Measurements from ENCODE around the gene SYNDIG1.
"Not testable (repeated sequence)": the region's sequence is repeated elsewhere in the genome, so short reads cannot be mapped to it uniquely, and the experiment has no call there.

The SYNDIG1 gene

DNA sequence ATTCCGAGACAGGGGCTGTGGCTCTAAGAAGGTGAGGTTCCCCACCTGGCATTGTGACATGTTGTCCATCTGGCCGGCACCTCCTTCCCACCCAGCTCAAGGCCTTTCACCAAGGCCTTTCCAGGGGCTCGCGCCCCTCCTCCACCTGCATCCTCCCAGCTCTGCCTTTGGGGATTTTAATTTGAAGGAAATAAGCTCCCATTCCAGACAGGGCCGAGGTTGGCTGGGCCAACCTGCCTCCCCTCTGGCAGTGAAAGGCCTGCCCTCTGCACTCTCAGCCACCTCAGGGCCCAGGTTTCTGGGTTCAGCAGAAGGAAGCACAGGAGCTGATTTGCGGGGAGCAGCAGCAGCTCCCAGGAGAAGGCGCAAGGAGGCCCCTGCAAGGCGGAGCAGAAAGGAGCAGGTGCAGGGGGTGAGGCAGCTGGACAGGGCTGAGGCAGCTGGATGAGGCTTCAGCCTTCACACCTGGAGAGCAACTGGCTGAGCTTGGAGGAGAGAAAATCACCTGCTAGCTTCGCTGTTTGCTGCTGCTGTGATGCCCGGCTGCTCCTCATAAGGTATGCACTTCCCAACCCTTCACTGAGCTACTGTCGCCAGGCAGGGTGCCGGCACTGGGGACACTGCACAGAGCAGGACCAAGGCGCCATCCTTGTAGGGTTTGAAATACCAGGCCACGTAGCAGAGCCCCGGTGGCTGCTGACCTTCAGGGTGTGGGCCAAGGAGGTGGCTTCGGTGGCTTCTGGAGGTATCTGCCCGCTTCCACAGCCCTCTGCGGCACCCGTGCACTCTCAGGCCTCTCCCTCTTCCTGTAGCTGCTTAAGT, 147.0 kb downstream of the SYNDIG1 start:
- FAIRE-seq = no peak

DNA sequence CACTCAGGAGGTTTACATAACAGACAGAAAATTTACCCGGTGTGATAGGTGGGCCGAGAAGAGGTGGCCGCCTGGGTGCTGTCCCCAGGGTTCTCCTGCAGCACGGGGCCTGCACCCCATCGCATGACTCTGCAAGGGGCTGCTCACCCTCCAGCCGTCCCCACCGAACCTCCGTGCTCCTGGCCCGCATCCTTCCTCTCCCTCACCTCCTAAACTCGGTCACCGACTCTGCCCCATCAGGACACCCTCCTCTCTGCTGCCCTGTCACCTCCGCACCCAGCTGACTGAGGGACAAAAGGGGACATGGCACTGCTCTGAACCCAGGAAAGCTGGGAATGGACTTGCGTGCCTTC, 147.6 kb downstream of the SYNDIG1 start:
- no peak for FAIRE-seq

DNA sequence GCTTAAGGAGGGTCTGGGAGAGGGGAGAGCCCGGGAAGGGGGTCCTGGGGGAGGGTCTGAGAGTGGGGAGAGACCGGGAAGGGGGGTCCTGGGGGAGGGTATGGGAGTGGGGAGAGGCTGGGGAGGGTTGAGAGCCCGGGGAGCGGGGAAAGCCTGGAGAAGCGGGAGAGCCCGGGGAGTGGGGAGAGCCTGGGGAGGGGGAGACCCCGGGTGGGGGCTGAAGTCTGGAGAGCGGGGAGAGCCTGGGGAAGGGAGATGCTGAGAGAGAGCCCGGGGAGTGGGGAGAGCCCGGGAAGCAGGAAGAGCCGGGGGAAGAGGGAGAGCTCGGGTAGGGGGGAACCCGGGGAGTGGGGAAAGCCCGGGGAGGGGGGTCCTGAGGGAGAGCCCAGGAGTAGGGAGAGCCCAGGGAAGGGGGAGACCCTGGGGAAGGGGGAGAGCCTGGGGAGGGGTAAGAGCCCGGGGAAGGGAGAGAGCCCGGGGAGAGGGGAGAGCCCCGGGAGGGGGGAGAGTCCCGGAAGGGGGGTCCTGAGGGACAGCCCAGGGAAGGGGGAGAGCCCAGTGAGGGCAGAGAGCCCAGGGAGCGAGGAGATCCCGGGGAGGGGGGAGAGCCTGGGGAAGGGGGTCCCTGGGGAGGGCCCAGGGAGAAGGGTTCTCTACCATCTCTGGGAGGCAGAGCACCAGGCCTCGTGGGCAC, 148.5 kb downstream of the SYNDIG1 start:
- FAIRE-seq = no peak

DNA sequence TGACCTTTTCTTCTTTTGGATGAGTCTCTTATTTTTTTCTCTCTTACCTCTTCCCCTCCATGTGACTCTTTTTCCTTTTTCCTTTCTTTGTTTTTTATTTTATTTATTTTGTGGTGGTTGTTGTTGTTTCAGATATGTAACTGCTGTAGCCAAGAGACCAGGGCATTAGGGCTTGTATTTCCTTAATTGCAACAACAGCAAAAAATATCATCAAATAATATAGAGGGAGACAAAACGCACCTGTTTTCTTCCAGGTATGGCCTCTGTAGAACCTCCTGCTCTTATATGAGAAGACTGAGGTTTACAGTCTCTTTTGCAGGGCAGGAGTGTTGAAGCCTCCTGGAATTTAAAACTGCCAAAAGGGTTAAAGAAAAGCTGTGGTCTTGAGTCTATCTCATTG, 149.3 kb downstream of the SYNDIG1 start:
- FAIRE-seq = no peak

DNA sequence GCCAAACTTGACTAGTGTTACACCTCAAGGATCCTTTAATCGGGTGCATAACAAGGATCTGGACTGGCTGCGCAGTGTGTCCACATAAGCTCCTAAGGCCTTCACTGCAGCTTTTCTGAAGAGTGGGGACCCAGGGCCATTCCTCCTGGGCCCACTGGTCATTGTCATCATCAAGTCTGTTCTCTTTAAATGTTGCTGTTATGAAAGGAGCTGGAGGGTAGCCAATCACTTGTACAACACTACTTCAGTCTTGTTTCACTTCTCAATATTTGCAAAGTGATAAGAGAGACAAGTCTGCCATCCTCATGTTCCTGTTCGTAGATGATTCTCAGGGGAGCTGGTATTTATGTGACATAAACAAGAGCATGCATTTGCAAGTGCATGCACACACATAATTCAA, 149.8 kb downstream of the SYNDIG1 start:
- FAIRE-seq = no peak

DNA sequence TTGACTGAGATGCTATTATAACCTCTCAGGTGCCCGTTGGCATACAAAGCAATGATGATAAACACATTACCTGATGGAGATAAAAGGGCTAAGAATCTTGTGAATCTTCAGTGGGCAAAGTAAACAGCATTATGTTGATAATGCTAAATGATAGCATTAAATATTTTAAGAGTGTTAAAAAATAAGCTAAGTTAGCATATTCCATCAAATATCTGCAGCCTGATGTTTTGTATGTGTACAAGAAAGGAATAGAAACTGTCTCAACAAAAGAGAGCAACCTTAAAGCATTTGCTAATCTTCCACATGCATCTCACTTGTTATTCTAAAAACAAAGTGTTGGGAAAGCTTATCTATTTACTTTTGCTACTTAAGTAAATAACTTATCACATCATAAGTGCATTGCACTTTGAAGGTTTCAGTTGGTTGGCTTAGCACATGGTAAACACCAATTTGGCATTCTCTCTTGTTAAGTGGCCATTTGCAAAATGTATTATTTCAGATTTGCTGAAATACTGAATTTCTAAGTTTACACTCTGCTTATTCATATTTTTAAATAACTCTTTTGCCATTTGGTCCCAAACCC, 151.6 kb downstream of the SYNDIG1 start:
- no peak for FAIRE-seq

DNA sequence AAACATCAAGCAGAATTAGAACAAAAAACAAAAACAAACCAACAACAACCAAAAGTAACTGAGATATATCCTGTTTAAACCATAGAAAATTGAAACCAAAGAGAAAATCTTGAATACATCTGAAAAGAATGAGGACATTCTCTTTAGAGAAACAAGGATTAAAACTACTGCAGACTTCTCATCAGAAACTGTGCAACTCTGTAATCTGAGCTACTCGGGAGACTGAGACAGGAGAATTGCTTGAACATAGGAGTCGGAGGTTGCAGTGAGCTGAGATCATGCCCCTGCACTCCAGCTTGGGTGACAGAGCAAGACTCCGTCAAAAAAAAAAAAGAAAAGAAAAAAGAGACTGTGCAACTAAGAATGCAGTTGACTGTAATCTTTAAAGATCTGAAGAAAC, 153.4 kb downstream of the SYNDIG1 start:
- FAIRE-seq = no peak

DNA sequence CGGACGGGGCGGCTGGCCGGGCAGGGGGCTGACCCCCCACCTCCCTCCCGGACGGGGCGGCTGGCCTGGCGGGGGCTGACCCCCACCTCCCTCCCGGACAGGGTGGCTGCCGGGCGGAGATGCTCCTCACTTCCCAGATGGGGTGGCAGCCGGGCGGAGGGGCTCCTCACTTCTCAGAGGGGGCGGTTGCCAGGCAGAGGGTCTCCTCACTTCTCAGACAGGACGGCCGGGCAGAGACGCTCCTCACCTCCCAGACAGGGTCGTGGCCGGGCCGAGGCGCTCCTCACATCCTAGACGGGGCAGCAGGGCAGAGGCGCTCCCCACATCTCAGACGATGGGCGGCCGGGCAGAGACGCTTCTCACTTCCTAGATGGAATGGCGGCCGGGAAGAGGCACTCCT, 156.7 kb downstream of the SYNDIG1 start:
- not testable (repeated sequence) for FAIRE-seq

DNA sequence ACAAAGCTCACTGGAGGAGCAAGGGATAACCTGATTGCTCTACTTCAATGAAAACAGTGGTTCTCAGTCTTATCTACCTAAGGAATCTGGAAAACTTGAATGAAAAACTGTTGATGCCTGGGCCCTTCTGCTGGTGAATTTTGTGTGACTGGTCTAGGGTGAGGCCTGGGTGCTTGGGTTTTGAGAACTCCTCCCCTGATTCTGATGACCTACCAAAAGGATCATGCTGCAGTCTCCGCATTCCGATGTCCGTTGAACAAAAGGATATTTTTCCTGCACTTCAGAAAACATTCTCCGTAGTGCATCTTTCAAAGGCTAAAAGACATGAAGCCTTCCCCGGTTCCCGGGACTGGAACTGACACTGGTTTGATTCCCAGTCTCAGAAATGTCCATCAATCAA, 157.9 kb downstream of the SYNDIG1 start:
- no peak for FAIRE-seq

DNA sequence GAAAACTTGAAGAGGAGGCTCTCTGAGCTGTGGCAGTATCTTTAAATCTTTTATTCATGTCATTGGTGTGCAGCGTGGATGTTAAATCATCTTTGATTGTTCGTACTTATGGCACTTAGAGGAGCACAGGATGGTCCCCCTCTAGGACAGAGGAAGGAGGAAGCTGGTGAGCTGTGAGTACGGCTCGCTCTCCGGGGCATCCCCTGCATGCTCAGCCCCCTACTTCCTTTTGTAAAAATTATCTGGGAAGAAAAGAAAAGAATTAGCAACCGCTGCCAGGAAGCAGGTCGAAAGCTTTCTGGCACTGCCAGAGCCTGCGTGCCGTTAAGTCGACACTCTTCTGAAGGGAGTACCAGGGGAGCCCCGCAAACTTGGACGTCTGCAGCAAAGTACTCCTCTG, 158.5 kb downstream of the SYNDIG1 start:
- no peak for FAIRE-seq

DNA sequence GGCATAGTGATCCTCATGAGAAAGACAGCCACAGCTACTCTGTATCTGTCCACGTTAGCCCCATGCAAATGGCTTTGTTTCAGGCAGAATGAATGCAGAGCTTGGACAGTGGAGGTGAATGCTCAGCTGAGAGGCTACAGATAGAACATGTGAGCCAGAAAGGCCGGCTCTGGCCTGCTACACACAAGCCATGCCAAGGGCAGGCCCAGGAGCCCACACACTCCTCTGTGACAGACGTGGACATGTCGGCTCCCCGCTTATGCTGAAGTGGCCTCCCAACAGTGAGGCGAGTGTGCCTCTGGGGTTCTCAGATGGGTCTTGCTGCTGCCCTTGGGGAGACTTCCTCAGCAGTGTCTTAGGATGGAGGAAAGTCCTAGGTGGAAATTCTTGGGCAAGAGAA, 159.6 kb downstream of the SYNDIG1 start:
- FAIRE-seq = no peak

DNA sequence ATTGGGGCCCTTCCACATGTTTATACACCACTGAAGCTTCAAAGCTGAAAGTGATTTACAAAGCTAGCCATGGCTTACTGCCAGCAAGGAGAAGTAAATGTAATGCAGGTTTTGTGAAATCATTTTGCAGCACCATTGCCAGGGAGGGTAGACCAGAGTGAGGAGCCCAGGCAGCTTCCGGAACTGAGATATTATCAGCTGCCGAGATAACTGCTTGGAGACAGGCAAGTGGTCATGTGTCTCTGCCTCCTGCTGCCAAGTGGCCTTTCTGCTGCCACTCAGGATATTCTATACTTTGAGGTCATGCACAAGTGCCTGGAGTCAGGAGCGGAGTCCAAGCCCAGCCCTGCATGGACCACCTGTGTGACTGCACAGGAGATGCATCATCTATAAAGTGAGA, 160.2 kb downstream of the SYNDIG1 start:
- FAIRE-seq = no peak

DNA sequence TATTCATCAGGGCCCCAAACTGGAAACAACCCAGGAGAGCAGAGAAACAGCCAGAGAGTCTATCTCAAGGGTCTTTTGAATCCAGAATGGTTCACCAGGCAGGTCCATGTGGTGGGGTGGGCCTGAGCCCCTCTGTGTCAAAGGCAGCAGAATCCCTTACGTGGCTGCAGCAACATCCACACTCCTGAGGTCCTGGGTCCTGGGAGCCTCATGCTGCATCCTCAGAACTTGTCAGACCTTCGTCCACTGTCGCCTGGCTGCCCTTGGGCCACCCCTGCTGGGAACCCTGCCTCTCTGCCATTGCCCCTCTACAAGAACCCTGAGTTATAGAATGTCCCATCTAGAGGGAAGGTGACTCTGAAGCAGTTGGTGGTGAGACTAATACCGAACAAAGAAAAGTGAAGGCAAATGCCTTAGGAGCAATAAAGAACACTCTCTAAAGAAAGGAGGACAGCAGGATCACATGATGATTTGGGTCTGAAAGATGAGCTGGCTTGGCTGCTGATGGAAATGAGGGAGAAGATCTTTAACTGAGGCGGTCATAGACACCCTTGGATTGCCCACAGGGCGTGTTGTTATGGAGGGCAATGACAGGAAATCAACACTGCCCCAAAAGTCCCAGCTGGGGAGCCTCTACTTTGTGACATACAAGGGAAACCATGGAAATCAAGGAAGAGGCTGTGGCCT, 161.2 kb downstream of the SYNDIG1 start:
- FAIRE-seq = no peak

DNA sequence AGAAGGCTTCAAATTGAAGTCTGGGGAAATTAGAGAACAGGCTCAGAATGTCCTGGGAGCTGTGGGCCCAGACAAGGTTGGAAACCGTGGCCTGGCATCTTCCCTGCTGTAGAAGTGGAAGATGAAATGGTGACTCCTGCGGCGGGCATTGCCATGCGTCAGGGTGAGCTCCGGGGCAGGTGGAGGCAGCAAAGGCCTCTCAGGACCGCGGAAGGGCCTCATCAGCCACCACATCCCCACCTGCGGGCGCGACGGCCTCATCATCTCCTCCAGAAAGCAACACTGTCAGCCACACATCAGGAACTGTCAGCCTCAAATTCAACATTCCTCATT, 161.7 kb downstream of the SYNDIG1 start:
- no peak for FAIRE-seq

DNA sequence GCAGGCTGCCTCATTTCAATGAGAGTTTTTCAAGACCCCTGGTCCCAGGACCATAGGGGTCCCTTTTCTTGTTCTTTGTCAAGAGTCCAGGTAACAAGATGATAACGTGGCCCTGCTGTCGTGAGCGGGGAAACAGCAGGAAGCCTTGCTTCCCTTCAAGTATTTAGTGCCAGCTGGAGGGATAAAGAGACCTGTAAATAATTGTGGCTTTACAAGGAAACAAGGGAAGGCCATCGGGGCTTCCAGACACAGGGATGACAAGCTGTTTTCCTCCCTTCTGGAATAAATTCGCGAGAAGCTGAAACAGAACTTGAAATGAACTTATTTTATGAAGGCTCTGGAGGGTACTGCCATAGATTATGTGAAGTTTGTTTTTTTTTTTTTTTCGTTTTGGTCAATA, 163.2 kb downstream of the SYNDIG1 start:
- FAIRE-seq = no peak

DNA sequence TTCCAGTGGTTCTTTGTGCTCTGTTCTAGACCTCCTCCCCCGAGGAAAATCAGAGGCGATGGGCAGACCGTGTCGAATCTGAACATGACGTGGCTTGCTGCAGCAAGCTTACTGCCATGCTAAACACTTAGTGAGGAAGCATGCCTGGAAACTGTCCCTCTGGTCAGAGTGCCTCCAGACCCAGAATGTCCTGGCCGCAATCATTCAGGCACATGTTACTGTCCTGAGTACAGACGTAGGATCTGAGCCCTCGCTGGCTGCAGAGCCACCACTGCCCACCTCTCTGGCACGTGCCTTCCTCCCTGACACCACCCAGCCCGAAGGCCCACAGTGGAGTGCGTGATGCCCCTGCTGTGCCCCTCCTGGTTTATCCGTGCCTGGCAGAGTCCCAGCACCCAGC, 163.6 kb downstream of the SYNDIG1 start:
- FAIRE-seq = no peak

DNA sequence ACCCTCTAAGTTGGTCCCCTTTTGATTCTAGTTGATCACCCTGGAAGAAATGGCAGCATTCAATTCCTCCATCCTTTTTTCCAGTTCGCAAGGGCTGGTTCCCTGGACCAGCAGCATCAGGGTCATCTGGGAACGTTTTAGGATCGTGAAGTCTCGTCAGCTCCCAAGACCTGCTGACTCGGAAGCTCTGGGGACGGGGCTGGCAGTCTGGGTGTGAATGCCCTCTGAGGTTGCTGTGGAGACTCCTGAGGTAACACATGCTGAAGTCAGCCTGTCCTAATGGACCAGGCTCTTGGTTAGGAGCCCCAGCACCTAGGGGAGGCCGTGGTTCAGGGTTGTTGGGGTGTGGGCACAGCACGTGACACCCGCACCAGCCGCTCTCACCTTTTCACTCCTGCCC, 164.1 kb downstream of the SYNDIG1 start:
- no peak for FAIRE-seq

DNA sequence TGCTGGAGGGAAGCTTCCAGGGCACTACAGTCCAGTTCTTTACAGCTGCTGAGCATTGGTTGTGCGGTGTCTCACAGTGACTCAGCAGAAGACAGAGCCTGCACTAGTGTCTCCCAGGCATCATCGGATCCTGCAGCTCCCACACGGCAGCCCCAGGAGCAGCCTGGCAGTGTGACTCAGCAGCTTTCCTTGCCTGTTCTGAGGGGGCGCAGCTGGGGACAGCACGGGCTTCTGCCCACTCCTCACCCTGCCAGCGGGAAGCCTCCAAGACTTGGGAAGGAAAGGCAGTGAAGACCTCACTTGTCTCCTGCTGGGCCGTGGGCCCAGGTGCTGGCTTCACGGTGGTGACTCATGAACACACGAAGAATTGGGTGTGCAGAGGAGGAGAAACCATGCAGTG, 165.4 kb downstream of the SYNDIG1 start:
- FAIRE-seq = no peak

DNA sequence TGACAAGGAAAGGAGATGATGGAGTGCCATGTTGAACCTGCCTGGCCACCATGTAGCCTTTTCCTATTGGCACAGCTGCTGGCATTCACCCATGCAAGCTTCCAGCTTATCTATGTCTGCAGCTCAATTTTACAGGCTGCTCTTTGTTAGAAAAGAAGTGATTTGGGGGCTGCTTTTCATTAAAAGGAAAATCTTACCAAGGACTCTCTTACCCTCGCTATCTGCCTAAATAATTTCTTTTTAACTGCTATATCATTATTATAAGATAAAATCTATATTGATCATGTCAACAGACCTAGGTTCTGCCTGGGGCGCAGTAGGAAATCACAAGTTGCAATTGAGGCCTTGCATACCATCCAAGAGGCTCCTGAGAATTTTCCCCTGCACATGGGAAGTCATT, 167.2 kb downstream of the SYNDIG1 start:
- no peak for FAIRE-seq

DNA sequence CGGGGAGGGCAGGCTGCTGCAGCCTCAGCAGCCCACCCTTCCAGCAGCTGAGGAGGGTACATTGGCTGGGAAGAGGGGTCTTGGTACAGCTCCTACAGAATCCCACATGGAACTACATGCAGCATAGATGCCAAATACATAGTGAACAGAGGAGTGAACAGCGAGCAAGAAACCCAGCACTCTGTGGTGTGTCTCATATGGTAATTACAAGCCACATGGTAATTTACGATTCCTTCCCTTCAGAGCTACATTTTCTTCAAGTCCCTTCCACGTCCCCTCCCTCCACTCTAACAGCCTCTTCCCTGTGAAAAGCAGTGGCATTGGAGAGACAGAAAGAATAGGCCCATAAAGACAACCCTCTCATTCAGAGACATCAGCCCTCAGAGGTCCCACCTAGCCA, 167.7 kb downstream of the SYNDIG1 start:
- FAIRE-seq = no peak

DNA sequence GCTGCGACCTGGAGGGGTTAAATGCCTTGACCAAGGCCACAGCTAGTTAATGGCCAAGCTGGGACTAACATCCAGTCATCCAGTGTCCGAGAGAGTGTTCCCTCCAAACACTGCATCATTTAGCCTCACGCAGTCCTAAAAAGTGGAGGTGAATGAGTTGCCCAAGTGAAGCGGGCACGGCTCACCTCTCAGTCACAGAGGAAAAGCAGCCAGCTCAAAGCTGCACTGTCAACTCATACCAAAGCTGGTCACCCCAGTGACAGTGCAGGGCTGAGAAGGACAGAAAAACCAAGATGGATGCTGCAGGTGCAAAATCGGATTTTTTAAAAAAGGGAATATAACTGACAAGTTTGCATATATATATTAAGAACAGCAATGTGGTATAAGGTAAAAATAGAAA, 168.5 kb downstream of the SYNDIG1 start:
- FAIRE-seq = no peak

DNA sequence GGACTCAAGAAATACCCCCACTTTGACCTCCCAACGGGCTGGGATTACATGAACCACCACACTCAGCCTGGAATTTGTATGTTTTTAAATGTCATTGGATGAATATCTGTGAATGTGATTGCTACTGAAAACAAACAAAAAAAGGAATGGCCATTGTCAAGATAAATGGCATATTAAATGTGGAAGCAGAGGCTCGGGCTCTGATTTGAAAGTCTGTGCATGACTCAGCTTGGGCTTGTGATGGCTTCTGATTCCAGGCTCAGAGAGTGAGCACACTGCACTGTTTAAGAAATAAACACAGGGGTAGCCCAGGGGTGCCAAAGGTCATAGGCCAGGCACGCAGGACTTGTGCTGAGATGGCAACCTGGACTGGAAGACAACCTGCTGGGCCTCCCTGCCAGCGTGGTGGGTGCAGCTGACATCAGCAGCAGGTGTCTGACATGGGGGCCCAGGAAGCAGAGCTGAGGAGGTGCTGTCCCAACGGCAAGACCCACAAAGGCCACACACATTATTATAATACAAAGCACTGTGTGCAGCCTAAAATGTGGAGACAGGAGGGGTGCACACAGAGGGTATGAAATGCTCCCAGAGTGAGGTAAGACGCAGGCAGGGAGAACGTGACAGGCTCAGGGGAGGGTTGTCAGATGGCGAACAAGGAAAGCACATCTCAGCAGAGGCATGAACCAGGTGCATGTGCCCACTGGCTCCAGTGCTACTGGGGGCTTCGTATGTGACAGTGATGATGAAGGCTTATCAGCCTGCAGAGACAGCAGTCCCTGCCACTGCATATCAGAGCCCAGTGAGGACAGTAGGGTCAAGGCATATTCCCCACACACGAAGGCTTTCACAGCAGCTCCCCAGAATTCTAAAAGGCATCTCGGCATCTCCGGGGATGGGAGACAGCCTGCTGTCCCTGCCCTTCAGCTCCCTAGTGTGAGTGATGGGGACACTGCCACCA, 169.4 kb downstream of the SYNDIG1 start:
- FAIRE-seq = no peak

DNA sequence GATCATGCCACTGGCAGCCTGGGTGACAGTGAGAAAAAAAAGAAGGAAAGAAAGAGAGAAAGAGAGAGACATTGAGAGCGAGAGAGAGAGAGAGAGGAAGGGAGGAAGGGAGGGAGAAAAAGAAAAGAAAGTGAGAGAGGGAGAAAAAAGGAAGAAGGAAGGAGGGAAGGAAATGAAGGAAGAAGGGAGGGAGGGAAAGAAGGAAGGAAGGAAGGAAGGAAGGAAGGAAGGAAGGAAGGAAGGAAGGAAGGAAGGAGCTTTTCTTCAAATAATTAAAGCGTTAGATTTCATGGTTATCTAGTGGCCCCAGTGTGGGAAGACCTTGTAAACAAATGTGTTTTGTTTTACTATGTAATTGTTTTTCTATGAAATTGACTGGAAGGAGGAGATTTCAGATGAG, 170.8 kb downstream of the SYNDIG1 start:
- FAIRE-seq = no peak
